ENCODE results near the gene IFNA16.
"Not testable (repeated sequence)": the region's sequence is repeated elsewhere in the genome, so short reads cannot be mapped to it uniquely, and the experiment has no call there.

The IFNA16 gene

DNA sequence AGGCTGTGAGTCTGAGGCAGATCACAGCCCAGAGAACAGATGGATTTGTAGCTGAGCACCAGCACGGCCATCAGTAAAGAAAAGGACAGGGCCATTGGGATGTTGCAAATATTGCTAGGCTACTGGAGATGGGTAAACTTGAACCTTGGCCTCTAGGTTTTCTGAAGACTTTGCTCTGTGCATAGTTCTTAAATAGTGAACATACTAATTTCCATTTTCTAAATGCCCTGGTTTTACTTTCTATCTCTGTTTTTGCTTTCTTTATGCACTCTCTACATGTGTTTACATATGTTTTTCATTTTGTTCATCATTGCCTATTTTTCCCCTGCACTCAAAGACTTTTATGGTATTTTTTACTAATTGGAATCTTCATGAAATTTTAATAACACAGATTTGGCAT is at the start of gene IFNA16:
Gene IFNA16, minus strand, starts transcription at position 101 of the 400 bp plus-strand sequence. Its CDS starts 6 bp downstream, at position 95.
- H3K4me3 ChIP-seq, H3K27ac ChIP-seq: not testable (repeated sequence)

DNA sequence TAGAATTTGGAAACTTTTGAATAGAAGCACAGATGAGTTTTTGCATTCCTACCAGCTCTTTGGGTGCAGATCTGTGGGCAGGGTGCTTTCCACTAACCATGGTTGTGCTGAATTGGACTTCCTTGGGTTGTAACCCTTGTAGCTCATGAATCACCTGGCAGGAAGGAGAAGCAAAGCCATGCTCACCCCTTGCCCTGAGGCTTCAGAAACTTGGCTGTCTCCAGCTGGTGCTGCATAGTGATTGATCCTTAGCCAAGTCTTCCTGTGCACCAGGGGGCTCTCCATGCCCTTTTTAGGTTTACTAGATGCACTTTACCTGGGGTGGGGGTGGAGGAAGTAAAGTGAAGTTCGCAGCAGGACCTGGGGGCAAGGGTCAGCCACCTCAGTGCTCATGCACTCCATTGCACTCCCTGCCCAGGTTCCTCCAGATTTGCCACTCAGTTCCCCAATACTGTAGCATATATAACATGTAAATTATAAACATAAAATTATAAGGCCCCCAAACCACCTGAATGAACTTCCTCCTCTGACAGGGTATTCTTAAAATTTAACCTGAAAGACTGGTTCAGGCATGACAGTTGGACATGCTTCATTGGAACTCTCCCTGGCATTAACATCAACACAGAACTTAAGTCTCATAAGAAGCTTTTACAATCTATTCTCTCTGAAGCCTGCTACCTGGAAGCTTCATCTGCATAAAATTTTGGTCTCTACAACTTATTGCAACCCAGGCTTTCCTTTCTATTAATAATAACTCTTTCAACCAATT is 48.5 kb upstream of the IFNA16 start:
- H3K27ac ChIP-seq, result no peak overlapping the region
- H3K4me3 ChIP-seq, result no peak overlapping the region

DNA sequence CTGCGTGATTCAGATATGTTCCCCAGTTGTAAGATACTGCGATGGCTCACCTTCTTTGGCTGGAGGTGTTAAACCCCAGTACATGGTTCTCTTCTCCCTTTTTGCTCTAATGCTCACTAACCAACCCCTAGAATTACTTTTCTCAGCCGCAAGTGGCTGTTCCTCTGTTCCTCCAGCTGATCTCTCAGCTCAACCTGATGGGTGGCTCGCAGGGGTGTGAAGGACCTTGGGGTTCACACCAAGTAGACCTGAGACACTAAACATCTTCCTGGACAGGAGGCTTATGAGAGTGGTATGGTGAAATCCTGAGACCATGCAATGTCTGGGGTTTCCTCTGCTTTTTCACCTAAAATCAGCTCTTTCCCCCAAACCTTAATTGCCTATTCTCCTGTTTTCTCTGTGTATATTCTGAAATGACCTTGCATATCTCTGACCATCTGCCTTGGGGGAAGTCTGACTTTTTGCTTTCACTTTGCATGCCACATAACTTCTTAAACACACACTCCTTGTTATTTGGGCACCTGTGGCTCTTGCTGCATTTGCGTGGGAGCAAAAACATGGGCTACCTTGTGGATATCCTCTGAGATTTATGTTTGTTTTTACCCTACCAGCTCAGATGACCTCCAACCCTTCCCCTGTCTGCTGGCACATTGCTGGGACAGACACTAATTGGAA is 38.6 kb upstream of the IFNA16 start:
- H3K4me3 ChIP-seq, result no peak overlapping the region
- no peak overlapping the region for H3K27ac ChIP-seq

DNA sequence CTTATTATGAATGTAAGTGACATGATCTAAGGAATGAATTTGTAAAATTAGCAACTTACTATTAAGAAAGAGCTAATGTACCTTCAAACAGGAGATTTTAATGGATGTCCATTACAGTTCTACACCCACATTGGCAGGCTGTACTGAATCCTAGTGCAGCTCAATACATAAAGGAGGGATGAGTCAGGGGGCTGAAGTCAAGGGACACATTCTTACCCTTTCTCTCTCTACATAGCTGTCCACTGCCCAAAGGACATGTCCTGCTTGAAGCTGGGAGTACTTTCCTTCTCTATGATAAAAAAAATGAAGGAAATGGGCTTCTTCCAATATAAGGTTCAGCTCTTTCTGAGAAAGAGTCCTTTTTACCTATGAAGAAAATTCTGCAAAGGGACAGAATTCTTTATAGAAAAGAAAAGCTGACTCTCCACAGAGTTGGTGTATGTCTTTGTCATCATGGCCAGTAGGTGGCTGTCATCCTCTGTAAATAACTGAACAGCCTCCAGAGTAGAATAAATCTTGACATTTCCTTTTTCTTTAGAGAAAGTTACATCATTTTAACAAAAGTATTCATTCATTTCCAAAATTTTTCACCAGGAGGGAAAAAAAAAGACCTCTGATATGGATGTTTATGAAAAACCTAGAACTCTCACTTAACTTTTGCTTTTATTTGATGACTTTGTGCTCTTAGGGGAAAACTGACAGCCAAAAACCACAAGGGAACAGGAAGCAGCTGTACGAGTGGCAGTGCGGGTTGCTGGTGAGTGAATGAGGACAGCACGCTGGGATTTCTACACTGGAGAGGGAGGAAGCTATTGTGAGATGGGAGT is 35.8 kb upstream of the IFNA16 start:
- no peak overlapping the region for H3K4me3 ChIP-seq
- no peak overlapping the region for H3K27ac ChIP-seq

DNA sequence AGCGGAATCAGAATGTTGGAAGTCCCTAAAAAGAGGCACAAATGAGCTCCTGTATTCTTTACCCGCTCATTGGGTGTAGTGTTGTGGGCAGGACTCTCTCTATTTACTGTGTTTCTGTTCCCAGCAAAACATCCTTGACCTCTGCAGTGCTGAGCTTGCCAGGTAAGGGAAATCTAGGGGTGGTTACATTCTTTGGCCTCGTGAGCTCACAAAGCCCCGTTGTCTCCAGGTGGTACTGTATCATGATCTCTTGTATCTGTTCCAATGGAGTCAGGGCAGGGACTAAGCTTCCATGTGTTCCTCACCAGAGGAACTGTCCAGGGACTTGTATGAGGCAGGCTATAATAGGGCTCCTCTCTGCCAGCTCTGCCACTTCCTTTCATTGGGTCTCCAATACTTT is 34.5 kb upstream of the IFNA16 start:
- no peak overlapping the region for H3K27ac ChIP-seq
- no peak overlapping the region for H3K4me3 ChIP-seq

DNA sequence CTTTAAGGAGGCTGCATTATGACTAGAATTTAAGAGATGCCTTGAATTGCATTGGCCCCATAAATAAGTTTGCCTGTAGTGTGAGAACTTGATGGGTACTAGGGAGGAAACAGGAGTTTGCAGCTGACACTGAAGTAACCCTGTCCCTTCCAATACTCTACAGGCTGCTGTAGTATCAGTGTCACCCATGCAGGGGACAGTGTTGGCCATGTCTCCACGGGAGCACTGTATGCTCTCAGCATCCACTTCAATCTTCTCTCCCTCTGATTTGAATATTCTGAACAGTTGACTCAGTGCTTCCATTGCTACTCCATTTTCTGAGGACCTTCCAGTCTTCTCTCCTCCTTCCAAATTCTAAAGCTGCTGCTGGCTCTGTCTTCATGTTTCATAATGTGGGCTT is 34.1 kb upstream of the IFNA16 start:
- Histone ChIP-seq H3K27ac (no peak overlapping the region), H3K4me3 (no peak overlapping the region)

DNA sequence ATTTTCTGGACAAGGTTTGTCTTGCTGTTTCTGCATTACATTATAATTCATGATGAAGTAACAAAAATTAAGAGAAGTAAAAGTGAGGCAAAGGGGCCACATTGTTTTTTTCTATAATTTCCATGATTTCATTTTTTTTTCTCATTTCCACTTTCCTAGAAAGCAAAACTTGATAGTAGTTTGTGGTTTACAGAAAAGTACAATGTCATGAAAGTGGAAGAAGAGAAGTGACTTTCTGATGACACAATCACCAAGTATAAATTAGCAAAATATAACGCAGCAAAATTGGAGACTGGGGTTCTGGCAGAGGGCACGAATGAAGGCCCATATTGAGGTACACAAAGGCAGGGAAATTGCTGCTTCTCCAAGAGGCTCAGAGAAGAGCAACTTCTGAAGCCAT is 27.7 kb upstream of the IFNA16 start:
- H3K27ac ChIP-seq, result no peak overlapping the region
- H3K4me3 ChIP-seq, result no peak overlapping the region

DNA sequence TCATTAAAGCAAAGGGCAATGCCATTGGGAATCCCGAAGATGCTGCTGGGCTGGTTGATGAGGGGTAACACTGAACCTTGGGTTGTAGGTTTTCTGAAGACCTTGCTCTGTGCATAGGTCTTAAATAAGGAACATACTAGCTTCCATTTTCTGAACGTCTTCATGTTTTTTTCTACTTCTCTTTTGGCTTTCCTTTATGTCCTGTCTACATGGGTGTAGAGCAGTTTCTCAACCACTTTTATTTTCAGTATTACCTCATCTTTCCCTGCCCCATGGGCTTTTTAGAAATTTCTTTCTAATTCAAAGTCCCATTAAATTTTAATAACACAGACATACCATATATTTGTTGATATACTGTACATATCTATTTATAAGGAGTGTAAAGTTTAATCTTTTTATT is 22.8 kb upstream of the IFNA16 start, which contains the start of gene IFNA14:
Gene IFNA14, minus strand, starts transcription at position 95 of the 400 bp plus-strand sequence. Its CDS starts 70 bp downstream, at position 25.
- Histone ChIP-seq H3K27ac (no peak within 1 kb of the TSS), H3K4me3 (no peak within 1 kb of the TSS)

DNA sequence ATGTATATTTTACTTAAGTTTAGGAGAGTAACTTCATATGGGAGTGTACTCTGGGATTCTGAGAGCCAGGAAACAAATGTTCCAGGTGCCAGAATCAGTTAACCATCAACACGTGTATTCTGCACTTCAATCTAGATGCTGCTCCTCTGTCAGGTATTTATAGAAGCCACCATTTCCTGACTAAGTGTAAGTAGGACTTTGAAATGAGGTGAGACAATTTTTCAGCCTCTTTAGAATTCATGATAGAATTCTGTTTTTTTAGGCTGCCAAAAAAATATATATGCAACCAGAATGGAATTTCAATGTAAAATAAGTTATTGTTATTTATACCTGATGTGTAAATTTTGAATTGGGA is 19.2 kb upstream of the IFNA16 start:
- not testable (repeated sequence) for H3K4me3 ChIP-seq, H3K27ac ChIP-seq

DNA sequence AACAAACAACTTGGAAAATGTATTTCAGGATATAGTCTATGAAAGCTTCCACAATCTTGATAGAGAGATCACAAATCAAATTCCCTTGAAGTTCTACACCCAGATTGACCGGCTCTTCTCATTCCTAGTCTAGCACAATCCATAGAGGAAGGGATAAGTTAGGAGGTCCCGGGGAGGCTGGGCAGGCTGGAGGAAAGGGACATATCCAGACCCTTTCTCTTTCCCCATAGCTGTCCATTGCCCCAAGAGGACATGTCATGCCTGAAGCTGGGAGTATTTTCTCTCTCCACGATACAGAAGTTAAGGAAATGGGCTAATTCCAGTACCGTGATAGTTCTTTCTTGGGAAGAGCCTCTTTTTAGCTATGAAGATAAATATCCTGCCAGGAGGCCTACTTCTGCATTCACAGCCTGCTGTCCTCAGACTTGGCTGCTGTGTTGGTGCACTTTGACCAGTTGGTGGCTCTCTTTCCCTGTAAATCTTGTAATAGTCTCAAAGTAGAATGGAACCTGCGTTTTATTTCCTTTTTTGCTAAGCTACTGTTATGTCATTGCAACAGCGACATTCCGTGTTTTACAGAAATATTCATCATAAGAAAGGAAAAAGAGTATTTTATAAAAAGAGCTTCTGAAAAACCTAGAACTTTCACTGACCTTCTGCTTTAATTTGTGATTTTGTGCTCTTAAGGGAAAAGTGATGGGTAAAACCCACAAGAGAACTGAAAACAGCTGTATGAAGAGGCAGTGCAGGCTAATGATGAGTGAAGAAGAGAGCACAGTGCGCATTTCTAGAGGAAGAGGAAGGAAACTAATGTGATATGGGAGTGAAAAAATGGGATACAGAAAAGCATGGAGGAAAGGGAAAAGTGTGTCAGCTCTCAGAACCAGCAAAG is 18.6 kb upstream of the IFNA16 start:
- not testable (repeated sequence) for H3K27ac ChIP-seq, H3K4me3 ChIP-seq

DNA sequence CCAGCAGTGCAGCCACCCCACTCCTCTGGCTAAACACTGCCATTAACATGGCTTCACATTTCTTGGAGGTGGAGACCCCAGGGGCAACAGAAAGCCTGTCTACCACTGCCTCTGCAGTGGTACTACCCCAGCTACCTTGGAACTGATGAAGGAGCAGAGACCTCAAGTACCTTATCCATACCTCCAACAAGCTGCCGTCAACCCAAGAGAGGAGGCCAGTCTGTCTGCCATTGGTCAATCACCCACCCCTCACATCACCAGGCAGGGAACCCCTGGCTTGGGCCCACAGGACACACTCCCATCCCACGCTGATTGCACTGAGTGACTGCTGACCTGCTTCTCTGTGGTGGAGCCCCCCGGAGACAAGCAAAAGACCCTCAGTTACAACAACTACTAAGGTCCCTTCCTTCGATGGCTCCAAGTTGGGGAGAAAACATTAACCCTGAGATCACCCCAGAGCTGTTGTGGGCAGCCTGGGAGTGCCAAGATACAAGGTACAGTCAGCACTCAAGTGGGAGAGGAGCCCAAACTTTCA is 17.1 kb upstream of the IFNA16 start:
- no peak overlapping the region for H3K4me3 ChIP-seq

DNA sequence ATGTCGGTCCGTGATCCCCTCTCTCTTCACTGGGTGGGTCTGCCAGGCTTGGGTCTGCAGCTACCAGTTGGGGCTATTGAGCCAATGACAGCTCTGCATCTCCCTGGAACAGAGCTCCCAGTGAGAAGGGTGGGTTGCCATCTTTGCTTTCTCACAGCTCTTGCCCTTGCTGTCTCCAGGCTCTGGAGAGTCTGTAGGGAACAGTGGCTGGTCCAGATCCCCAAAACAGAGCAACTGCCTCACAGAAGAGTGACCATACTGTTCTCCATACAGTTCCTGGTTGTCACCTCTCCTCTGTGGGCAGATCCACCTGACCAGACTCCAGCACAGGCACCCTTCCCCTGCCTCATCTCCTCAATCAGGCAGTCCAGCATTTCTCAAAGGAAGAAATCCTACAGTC is 16.1 kb upstream of the IFNA16 start:
- Histone ChIP-seq H3K4me3 (no peak overlapping the region), H3K27ac (no peak overlapping the region)

More for the DNA sequence above, 17.1 kb upstream of the IFNA16 start:
- no peak overlapping the region for H3K27ac ChIP-seq

DNA sequence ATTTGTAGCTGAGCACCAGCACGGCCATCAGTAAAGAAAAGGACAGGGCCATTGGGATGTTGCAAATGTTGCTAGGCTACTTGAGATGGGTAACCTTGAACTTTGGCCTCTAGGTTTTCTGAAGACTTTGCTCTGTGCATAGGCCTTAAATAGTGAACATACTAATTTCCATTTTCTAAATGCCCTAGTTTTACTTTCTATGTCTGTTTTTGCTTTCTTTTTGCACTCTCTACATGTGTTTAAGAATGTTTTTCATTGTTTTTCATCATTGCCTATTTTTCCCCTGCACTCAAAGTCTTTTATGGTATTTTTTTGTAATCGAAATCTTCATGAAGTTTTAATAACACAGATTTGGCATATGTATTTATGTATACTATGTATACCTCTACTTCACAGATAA is 11.0 kb upstream of the IFNA16 start, which contains the start of gene IFNA17:
Gene IFNA17, minus strand, starts transcription at position 101 of the 400 bp plus-strand sequence. Its CDS starts 49 bp downstream, at position 52.
- Histone ChIP-seq H3K4me3 (no peak within 1 kb of the TSS), H3K27ac (no peak within 1 kb of the TSS)

DNA sequence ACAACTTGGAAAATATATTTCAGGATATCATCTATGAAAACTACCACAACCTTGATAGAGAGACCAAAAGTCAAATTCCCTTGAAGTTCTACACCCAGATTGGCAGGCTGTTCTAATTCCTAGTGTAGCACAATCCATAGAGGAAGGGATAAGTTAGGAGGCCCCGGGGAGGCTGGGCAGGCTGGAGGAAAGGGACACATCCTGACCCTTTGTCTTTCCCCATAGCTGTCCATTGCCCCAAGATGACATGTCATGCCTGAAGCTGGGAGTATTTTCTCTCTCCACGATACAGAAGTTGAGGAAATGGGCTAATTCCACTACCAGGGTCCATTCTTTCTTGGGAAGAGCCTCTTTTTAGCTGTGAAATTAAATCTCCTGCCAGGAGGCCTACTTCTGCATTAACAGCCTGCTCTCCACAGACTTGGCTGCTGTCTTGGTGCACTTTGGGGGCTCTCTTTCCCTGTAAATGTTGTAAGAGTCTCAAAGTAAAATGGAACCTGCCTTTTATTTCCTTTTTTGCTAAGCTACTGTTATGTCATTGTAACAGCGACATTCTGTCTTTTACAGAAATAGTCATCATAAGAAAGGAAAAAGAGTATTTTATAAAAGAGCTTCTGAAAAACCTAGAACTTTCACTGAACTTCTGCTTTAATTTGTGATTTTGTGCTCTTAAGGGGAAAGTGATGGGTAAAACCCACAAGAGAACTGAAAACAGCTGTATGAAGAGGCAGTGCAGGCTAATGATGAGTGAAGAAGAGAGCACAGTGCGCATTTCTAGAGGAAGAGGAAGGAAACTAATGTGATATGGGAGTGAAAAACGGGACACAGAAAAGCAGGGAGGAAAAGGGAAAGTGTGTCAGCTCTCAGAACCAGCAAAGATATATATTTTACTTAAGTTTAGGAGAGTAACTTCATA is 3.4 kb downstream of the IFNA16 start:
- H3K4me3 ChIP-seq, H3K27ac ChIP-seq: not testable (repeated sequence)

DNA sequence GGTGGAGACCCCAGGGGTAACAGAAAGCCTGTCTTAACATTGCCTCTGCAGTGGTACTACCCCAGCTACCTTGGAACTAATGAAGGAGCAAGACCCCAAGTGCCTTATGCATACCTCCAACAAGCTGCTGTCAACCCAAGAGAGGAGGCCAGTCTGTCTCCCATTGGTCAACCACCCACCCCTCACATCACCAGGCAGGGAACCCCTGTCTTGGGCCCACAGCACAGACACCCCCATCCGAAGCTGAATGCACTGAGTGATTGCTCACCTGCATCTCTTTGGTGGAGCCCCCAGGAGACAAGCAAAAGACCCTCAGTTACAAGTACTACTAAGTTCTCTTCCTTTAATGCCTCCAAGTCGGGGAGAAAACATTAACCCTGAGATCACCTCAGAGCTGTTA is 5.0 kb downstream of the IFNA16 start:
- H3K27ac ChIP-seq, H3K4me3 ChIP-seq: not testable (repeated sequence)

DNA sequence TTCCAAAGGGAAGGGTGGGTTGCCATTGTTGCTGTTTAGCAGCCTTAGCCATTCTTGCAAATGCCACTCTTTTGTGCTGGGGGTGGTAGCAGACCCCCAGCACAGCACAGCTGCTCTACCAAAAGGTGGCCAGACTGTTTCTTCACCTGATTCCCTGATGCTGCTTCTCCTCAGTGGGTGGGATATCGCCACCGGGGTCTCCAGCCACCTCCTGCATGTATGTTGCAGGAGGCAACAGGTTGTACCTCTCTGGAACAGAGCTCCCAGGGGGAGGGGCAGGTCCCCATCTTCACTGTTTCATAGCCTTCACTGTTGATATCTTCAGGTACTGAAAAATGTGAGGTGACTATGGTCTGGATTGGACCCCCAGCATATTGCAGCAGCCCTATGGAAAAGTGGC is 6.3 kb downstream of the IFNA16 start:
- not testable (repeated sequence) for H3K27ac ChIP-seq, H3K4me3 ChIP-seq

DNA sequence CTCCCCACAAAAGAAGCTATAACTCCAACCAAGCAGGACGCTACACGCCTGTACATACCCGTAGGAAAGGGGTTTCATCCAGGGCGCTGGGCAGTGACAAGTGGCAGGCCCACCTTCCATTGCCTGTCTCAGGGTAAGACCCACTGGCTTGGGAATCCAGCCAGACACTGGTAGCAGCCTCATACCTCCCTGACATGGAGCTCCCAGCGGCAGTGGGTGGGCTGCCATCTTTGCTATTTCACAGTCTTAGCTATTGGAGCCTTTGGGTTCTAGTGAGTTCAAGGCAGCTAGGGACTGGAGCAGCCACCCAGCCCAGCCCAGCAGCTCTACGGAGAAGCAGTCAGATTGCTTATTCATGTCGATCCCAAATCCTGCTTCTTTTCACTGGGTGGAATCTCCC is 6.8 kb downstream of the IFNA16 start:
- Histone ChIP-seq H3K4me3 (no peak overlapping the region), H3K27ac (no peak overlapping the region)

DNA sequence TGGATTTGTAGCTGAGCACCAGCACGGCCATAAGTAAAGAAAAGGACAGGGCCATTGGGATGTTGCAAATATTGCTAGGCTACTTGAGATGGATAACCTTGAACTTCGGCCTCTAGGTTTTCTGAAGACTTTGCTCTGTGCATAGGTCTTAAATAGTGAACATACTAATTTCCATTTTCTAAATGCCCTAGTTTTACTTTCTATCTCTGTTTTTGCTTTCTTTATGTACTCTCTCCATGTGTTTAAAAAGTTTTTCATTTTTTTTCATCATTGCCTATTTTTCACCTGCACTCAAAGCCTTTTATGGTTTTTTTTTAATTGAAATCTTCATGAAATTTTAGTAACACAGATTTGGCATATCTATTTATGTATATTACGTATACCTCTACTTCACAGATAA is 10.1 kb downstream of the IFNA16 start, which contains the start of gene IFNA10:
Gene IFNA10, minus strand, starts transcription at position 101 of the 400 bp plus-strand sequence. Its CDS starts 46 bp downstream, at position 55.
- H3K27ac ChIP-seq, result not testable (repeated sequence)

More for the DNA sequence above, 10.1 kb downstream of the IFNA16 start, which contains the start of gene IFNA10:
- H3K4me3 ChIP-seq, result not testable (repeated sequence)

Measured in skin epidermis (tissue), 12 donors.